CD4-positive, alpha-beta T cell treated with Interleukin-17A for 4 hours (primary cell): ENCODE measurements around the gene STRN.
"Not testable (repeated sequence)": the region's sequence is repeated elsewhere in the genome, so short reads cannot be mapped to it uniquely, and the experiment has no call there.

Experiments
- DNase-seq: peaks from one replicate; pipeline ENCODE4 v3.0.0-alpha.2; 2020; ENCODE audit warnings: mixed read lengths

STRN gene

GRCh38 chr2:36834203-36834602, 132.1 kb downstream of the STRN start:
- DNase-seq: no peak

- DNase-seq: no peak
Observed at GRCh38 chr2:36831185-36831584, 135.2 kb downstream of the STRN start.

GRCh38 chr2:36824683-36825082, 141.7 kb downstream of the STRN start:
- DNase-seq: not testable (repeated sequence)

GRCh38 chr2:36824273-36824672, 142.1 kb downstream of the STRN start:
- DNase-seq: no peak

- DNase-seq: no peak
Observed at GRCh38 chr2:36823862-36824261, 142.5 kb downstream of the STRN start.

GRCh38 chr2:36820942-36821605, 145.3 kb downstream of the STRN start:
- DNase-seq: no peak

- DNase-seq: no peak
Observed at GRCh38 chr2:36819095-36819711, 147.1 kb downstream of the STRN start.

- DNase-seq: no peak
Observed at GRCh38 chr2:36818542-36818941, 147.8 kb downstream of the STRN start.

GRCh38 chr2:36812196-36812595, 154.1 kb downstream of the STRN start:
- DNase-seq: no peak

GRCh38 chr2:36811071-36811470, 155.3 kb downstream of the STRN start:
- no peak for DNase-seq

GRCh38 chr2:36809069-36809445, 157.3 kb downstream of the STRN start:
- DNase-seq: no peak

- no peak for DNase-seq
Observed at GRCh38 chr2:36808386-36809068, 157.8 kb downstream of the STRN start.

- DNase-seq: no peak
Observed at GRCh38 chr2:36807223-36807886, 159.0 kb downstream of the STRN start.

- DNase-seq: no peak
Observed at GRCh38 chr2:36805635-36806224, 160.6 kb downstream of the STRN start.

- no peak for DNase-seq
Observed at GRCh38 chr2:36802952-36803351, 163.4 kb downstream of the STRN start.

GRCh38 chr2:36801088-36801487, 165.2 kb downstream of the STRN start:
- DNase-seq: no peak

GRCh38 chr2:36800381-36800780, 166.0 kb downstream of the STRN start:
- peak; percentile 7 for DNase-seq

- DNase-seq: no peak
Observed at GRCh38 chr2:36798724-36799123, 167.6 kb downstream of the STRN start.

- no peak for DNase-seq
Observed at GRCh38 chr2:36797324-36798070, 168.8 kb downstream of the STRN start.
